Astrocyte (in vitro differentiated cells and primary cell): ENCODE data around the gene CREB3L4. TPM values are rescaled to one million over a fixed set of nuclear protein-coding genes. Genes with fewer than 3 reads are reported as not detected.

Source experiments
- DNase-seq: peaks from one replicate; pipeline ENCODE4 v3.0.0-alpha.2; 2010; ENCODE audit warnings: low read depth
- FAIRE-seq: peaks from 2 replicates; lab custom pipeline; 2011; peaks lifted over from hg19 to GRCh38; lab: Jason Lieb, UNC
- H2AFZ ChIP-seq: 2 replicates; pipeline ENCODE4 v1.6.0; 2012; ENCODE audit warnings: low read depth, low read length, inconsistent platforms
- H3K27ac ChIP-seq: 2 replicates; pipeline ENCODE4 v1.5.1; 2011; ENCODE audit warnings: low read depth, low read length, inconsistent platforms
- H3K27me3 ChIP-seq: 2 replicates; pipeline ENCODE4 v1.6.0; 2011; ENCODE audit warnings: low read length, inconsistent platforms; ENCODE audit not compliant: insufficient read depth
- H3K36me3 ChIP-seq: 2 replicates; pipeline ENCODE4 v1.5.1; 2011; ENCODE audit warnings: low read length, inconsistent platforms; ENCODE audit not compliant: insufficient read depth
- H3K4me1 ChIP-seq: 2 replicates; pipeline ENCODE4 v1.5.1; 2011; ENCODE audit warnings: low read length, inconsistent platforms; ENCODE audit not compliant: insufficient read depth
- H3K4me2 ChIP-seq: 2 replicates; pipeline ENCODE4 v1.6.0; 2012; ENCODE audit warnings: low read length, inconsistent platforms
- H3K4me3 ChIP-seq: 2 replicates; pipeline ENCODE4 v1.5.1; 2011; ENCODE audit warnings: low read depth, mild to moderate bottlenecking, low read length, inconsistent platforms; ENCODE audit not compliant: insufficient read depth
- H3K79me2 ChIP-seq: 2 replicates; pipeline ENCODE4 v1.6.0; 2012; ENCODE audit warnings: mild to moderate bottlenecking, low read length, inconsistent platforms; ENCODE audit not compliant: insufficient read depth
- H3K9ac ChIP-seq: 2 replicates; pipeline ENCODE4 v1.6.0; 2012; ENCODE audit warnings: mild to moderate bottlenecking, low read length, inconsistent platforms
- H3K9me3 ChIP-seq: 2 replicates; pipeline ENCODE4 v1.5.1; 2012; ENCODE audit warnings: low read depth, mild to moderate bottlenecking, low read length, inconsistent platforms; ENCODE audit not compliant: insufficient read depth
- H4K20me1 ChIP-seq: 2 replicates; pipeline ENCODE4 v1.6.0; 2012; ENCODE audit warnings: low read length, inconsistent platforms; ENCODE audit not compliant: insufficient read depth
- H3K27ac Mint-ChIP-seq: one replicate; pipeline ENCODE4 v1.8.0; 2021; ENCODE audit warnings: mild to moderate bottlenecking, mixed read lengths; ENCODE audit not compliant: unreplicated experiment
- H3K27me3 Mint-ChIP-seq: one replicate; pipeline ENCODE4 v1.8.0; 2021; ENCODE audit warnings: low read depth, mixed read lengths; ENCODE audit not compliant: unreplicated experiment
- H3K36me3 Mint-ChIP-seq: one replicate; pipeline ENCODE4 v1.8.0; 2021; ENCODE audit warnings: low read depth, mixed read lengths; ENCODE audit not compliant: unreplicated experiment
- H3K4me1 Mint-ChIP-seq: one replicate; pipeline ENCODE4 v1.8.0; 2021; ENCODE audit warnings: low read depth, mixed read lengths; ENCODE audit not compliant: unreplicated experiment
- H3K4me3 Mint-ChIP-seq: one replicate; pipeline ENCODE4 v1.8.0; 2021; ENCODE audit warnings: mild to moderate bottlenecking, moderate library complexity, mixed read lengths; ENCODE audit not compliant: unreplicated experiment
- H3K9me3 Mint-ChIP-seq: one replicate; pipeline ENCODE4 v1.8.0; 2021; ENCODE audit warnings: mild to moderate bottlenecking, mixed read lengths; ENCODE audit not compliant: unreplicated experiment
- CTCF ChIP-seq: IDR thresholded peaks from 2 replicates; pipeline ENCODE4 v1.5.1; 2011; ENCODE audit warnings: low read depth, mild to moderate bottlenecking, inconsistent platforms, low read length, moderate library complexity; ENCODE audit not compliant: insufficient read depth
- EZH2 ChIP-seq: IDR thresholded peaks from 2 replicates; pipeline ENCODE4 v1.6.1; 2012; ENCODE audit warnings: mild to moderate bottlenecking, low read length, inconsistent platforms; ENCODE audit not compliant: insufficient read depth
- total RNA-seq: library from RNA; stranded (reverse); gene quantifications from 2 replicates; pipeline ENCODE4 v1.2.1, GENCODE V29; 2021

Gene CREB3L4
- total RNA-seq, 1 donor from 2014 or later = 5.3 TPM

GRCh38 chr1:153944827-153945117 lies 22.9 kb upstream of the CREB3L4 start:
- Mint-ChIP-seq H3K27me3 (no peaks in the 10 kb centered on the region), H3K36me3 (peaks cover 10% of the 10 kb centered on the region), H3K4me1 (peaks cover 6% of the 10 kb centered on the region), H3K4me3 (peak overlapping the region; percentile 90), H3K27ac (peak overlapping the region; percentile 58), H3K9me3 (no peaks in the 10 kb centered on the region)
- no peak overlapping the region for H3K4me3 ChIP-seq
- H2AFZ ChIP-seq = no peak overlapping the region
- no peak for DNase-seq
- H4K20me1 ChIP-seq = no peaks in the 10 kb centered on the region
- peak overlapping the region; percentile 85 for H3K9ac ChIP-seq
- peaks cover 9% of the 10 kb centered on the region for H3K4me1 ChIP-seq
- TF ChIP-seq CTCF (no peak), EZH2 (no peak)
- H3K9me3 ChIP-seq = no peaks in the 10 kb centered on the region
- peak overlapping the region; percentile 96 for H3K4me2 ChIP-seq
- no peaks in the 10 kb centered on the region for H3K27me3 ChIP-seq
- FAIRE-seq = no peak
- H3K36me3 ChIP-seq = peaks cover 6% of the 10 kb centered on the region
- H3K79me2 ChIP-seq = peaks cover 26% of the 10 kb centered on the region
- no peak overlapping the region for H3K27ac ChIP-seq

DNA sequence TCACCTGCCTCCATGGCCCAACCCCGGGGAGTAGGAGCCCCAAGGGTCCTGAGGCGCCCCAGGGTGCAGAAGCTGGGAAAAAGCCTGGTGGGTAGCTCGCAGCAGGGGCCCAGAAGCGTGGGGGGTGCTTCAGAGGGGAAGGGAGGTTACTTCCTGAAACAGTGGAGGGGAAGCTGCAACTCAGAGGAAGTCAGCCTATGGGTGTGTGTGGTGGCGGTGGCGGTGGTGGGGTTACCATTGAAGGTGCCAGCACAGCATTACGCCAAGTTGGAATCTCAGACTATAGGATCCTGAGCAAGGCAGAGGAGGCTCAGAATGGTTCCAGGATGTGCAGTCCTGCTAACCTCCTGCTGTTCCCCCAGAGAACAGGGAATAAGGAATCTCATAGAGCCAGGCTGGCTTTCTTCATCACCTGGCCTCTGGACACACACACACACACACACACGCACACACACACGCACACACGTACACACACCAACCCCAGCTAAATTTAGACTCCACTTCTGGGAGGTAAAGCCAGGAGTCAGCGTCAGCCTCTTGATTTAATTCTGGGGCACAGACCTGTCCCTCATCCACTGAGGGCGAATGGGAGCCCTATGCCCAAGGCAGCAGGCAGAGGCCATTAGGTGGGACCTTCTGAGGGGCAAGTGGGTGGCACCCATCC lies 22.4 kb upstream of the CREB3L4 start:
- Histone ChIP-seq H3K36me3 (peaks cover 3% of the 10 kb centered on the region), H4K20me1 (peaks cover 3% of the 10 kb centered on the region), H2AFZ (peak overlapping the region; percentile 67), H3K9ac (peak overlapping the region; percentile 85), H3K4me1 (peaks cover 9% of the 10 kb centered on the region), H3K4me3 (peak overlapping the region; percentile 78), H3K9me3 (no peaks in the 10 kb centered on the region), H3K27me3 (no peaks in the 10 kb centered on the region), H3K79me2 (peaks cover 26% of the 10 kb centered on the region), H3K4me2 (peak overlapping the region; percentile 96), H3K27ac (peak overlapping the region; percentile 47)
- peak overlapping the region; percentile 58 for H3K27ac Mint-ChIP-seq
- DNase-seq (peak; percentile 53), FAIRE-seq (no peak)
- peak overlapping the region; percentile 90 for H3K4me3 Mint-ChIP-seq
- H3K36me3 Mint-ChIP-seq = peaks cover 11% of the 10 kb centered on the region
- TF ChIP-seq CTCF (no peak), EZH2 (no peak)
- no peaks in the 10 kb centered on the region for H3K27me3 Mint-ChIP-seq
- peaks cover 6% of the 10 kb centered on the region for H3K4me1 Mint-ChIP-seq
- no peaks in the 10 kb centered on the region for H3K9me3 Mint-ChIP-seq
